ENCODE data around the gene XPO1.
"Not testable (repeated sequence)": the region's sequence is repeated elsewhere in the genome, so short reads cannot be mapped to it uniquely, and the experiment has no call there.

The XPO1 gene
- 120 to 448 (median 322) reads per million in 18 experiments for total RNA-seq

GRCh38 chr2:61538200-61538919 is at the start of gene XPO1:
XPO1 (minus strand) TSS chr2:61538356; CDS start chr2:61533897, 4,459 bp downstream.
- DNase-seq: peak; percentile 99

GRCh38 chr2:61586928-61587327 is 48.8 kb upstream of the XPO1 start:
- DNase-seq: not testable (repeated sequence)

GRCh38 chr2:61585383-61585782 is 47.2 kb upstream of the XPO1 start:
- peak in 1 of 2 donors; percentile 25 for DNase-seq

- not testable (repeated sequence) for DNase-seq
Observed at GRCh38 chr2:61584368-61584767, 46.2 kb upstream of the XPO1 start.

GRCh38 chr2:61582165-61582564 is 44.0 kb upstream of the XPO1 start:
- no peak for DNase-seq

- DNase-seq: no peak
Observed at GRCh38 chr2:61581716-61582115, 43.6 kb upstream of the XPO1 start.

- peak in 1 of 2 donors; percentile 22 for DNase-seq
Observed at GRCh38 chr2:61575447-61575859, 37.3 kb upstream of the XPO1 start.

- no peak for DNase-seq
Observed at GRCh38 chr2:61566566-61566965, 28.4 kb upstream of the XPO1 start.

GRCh38 chr2:61562615-61563014 is 24.5 kb upstream of the XPO1 start:
- no peak for DNase-seq

- DNase-seq: no peak
Observed at GRCh38 chr2:61558160-61558559, 20.0 kb upstream of the XPO1 start.

- no peak for DNase-seq
Observed at GRCh38 chr2:61557381-61557780, 19.2 kb upstream of the XPO1 start.

GRCh38 chr2:61554604-61555003 is 16.4 kb upstream of the XPO1 start:
- no peak for DNase-seq

GRCh38 chr2:61550375-61551209 is 12.4 kb upstream of the XPO1 start:
- DNase-seq: no peak

- DNase-seq: no peak
Observed at GRCh38 chr2:61549546-61549945, 11.4 kb upstream of the XPO1 start.

- DNase-seq: no peak
Observed at GRCh38 chr2:61543062-61543461, 4.9 kb upstream of the XPO1 start.

GRCh38 chr2:61540167-61540566 is 2.0 kb upstream of the XPO1 start:
- DNase-seq: not testable (repeated sequence)

- peak; percentile 12 to 25 for DNase-seq
Observed at GRCh38 chr2:61538920-61539520, 864 bp upstream of the XPO1 start.

- DNase-seq: no peak
Observed at GRCh38 chr2:61537950-61538199, 281 bp downstream of the XPO1 start.

GRCh38 chr2:61537277-61537949 is 743 bp downstream of the XPO1 start:
- DNase-seq: peak; percentile 15 to 26

- peak; percentile 90 to 93 for DNase-seq
Observed at GRCh38 chr2:61536572-61537276, 1.4 kb downstream of the XPO1 start.

- DNase-seq: no peak
Observed at GRCh38 chr2:61536180-61536571, 2.0 kb downstream of the XPO1 start.

- no peak for DNase-seq
Observed at GRCh38 chr2:61535449-61535848, 2.7 kb downstream of the XPO1 start.
